Calu3 (cell line): ENCODE data around the gene RNF157. TPM values are rescaled to one million over a fixed set of nuclear protein-coding genes. Genes with fewer than 3 reads are reported as not detected.

Source experiments
- BruUV-seq: library from RNA; stranded (reverse); fragments of 400-500 nt; replicated peaks from 2 replicates; lab custom pipeline; 2021; lab: Mats Ljungman, UMichigan
- CTCF ChIA-PET: fragments of 300-600 bp; sonication (Branson Sonifier 250); formaldehyde crosslinking; loops from one replicate; lab custom pipeline; 2022; ENCODE audit warnings: antibody characterized with exemption; lab: Charles Lee
- DNase-seq: peaks from one replicate; pipeline ENCODE4 v3.0.0; 2022
- H3K27ac Mint-ChIP-seq: one replicate; pipeline ENCODE4 v1.8.0; 2022; ENCODE audit warnings: mixed read lengths; ENCODE audit not compliant: unreplicated experiment
- H3K27me3 Mint-ChIP-seq: one replicate; pipeline ENCODE4 v1.8.0; 2022; ENCODE audit warnings: mixed read lengths; ENCODE audit not compliant: unreplicated experiment
- H3K36me3 Mint-ChIP-seq: one replicate; pipeline ENCODE4 v1.8.0; 2022; ENCODE audit warnings: mild to moderate bottlenecking, moderate library complexity, mixed read lengths; ENCODE audit not compliant: insufficient read depth, unreplicated experiment
- H3K4me1 Mint-ChIP-seq: one replicate; pipeline ENCODE4 v1.8.0; 2022; ENCODE audit warnings: mild to moderate bottlenecking, low read depth, mixed read lengths; ENCODE audit not compliant: unreplicated experiment
- H3K4me3 Mint-ChIP-seq: one replicate; pipeline ENCODE4 v1.8.0; 2022; ENCODE audit warnings: mild to moderate bottlenecking, low read depth, moderate library complexity, mixed read lengths; ENCODE audit not compliant: unreplicated experiment
- H3K9me3 Mint-ChIP-seq: one replicate; pipeline ENCODE4 v1.8.0; 2022; ENCODE audit warnings: low read depth, mixed read lengths; ENCODE audit not compliant: unreplicated experiment
- intact Hi-C: fragments of 100-400 bp; cut with micrococcal nuclease; formaldehyde crosslinking; loops from one replicate; pipeline ENCODE4 v1.10.0; 2022; ENCODE audit not compliant: unreplicated experiment
- total RNA-seq: library from RNA; stranded (reverse); gene quantifications from 2 replicates; pipeline ENCODE4 v1.2.3, GENCODE V29; 2022
- TF ChIP-seq, protein P1 (sequence below): fragments of 200-600 bp; IDR thresholded peaks from one replicate; pipeline ENCODE4 v1.8.0; 2022; ENCODE audit warnings: antibody characterized with exemption; ENCODE audit not compliant: unreplicated experiment

The RNF157 gene
- total RNA-seq, 1 experiment from 2014 or later = 17.6 TPM

DNA sequence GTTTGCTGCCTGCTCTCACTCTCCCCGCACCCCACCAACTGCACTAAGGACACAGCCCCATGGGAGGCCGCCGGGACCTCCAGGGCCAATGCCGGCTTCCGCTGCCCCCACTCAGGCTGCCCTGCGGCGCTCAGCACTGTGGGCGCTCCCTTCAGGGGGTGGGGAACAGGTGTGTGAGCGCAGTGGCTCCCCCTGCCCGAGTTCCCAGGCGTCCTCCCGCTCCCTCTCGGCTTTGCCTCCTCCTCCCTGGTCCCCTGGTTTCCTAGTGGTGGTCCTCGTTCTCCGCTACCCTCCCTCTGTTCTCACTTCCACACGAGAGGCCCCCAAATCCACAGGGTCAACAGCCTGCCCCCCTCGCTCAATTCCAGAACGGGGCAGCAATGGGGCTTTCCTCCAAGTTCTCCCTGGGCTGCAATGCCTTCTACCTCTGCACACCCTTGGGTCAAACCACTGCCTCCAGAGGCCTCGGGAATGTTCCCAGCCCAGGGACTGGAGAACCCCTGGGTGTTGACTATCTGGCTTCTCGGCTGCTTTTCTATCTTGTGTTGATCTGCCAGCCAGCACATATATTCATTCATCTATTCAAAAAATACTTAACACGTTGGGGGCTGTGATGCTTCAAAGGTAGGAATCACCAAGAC lies 109.1 kb downstream of the RNF157 start:
- Mint-ChIP-seq H3K36me3 (peaks cover 4% of the 10 kb centered on the region), H3K27me3 (no peaks in the 10 kb centered on the region), H3K4me3 (no peak overlapping the region), H3K27ac (no peak overlapping the region), H3K9me3 (no peaks in the 10 kb centered on the region), H3K4me1 (peaks cover 18% of the 10 kb centered on the region)
- intact Hi-C loops = no loop called here
- BruUV-seq = no TSS peak
- TF ChIP-seq, protein P1, sequence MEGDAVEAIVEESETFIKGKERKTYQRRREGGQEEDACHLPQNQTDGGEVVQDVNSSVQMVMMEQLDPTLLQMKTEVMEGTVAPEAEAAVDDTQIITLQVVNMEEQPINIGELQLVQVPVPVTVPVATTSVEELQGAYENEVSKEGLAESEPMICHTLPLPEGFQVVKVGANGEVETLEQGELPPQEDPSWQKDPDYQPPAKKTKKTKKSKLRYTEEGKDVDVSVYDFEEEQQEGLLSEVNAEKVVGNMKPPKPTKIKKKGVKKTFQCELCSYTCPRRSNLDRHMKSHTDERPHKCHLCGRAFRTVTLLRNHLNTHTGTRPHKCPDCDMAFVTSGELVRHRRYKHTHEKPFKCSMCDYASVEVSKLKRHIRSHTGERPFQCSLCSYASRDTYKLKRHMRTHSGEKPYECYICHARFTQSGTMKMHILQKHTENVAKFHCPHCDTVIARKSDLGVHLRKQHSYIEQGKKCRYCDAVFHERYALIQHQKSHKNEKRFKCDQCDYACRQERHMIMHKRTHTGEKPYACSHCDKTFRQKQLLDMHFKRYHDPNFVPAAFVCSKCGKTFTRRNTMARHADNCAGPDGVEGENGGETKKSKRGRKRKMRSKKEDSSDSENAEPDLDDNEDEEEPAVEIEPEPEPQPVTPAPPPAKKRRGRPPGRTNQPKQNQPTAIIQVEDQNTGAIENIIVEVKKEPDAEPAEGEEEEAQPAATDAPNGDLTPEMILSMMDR = no peak
- CTCF ChIA-PET = no interaction called here
- DNase-seq = no peak

DNA sequence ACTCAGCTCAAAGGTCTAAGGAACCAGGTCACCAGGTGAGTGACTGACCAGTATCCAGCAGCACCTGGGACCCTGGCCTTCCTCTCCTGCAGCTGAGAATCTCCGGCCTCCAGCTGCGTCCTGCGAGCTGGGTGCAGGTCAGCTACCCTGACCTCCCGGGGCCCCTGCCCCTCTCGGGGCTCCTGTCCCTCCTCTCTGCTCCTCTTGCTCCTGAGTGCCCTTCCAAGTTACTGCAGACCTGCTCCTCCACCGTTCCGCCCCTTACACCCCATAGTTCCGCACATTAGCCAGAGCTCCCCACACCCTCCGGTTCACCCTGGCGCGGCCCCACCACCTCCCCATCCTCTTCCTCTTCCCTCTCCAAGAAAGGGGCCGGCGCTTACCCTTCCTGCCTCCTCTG lies 109.8 kb downstream of the RNF157 start:
- Mint-ChIP-seq H3K4me3 (no peak overlapping the region), H3K27ac (no peak overlapping the region), H3K4me1 (peaks cover 18% of the 10 kb centered on the region), H3K27me3 (no peaks in the 10 kb centered on the region), H3K36me3 (peaks cover 4% of the 10 kb centered on the region), H3K9me3 (no peaks in the 10 kb centered on the region)
- TF ChIP-seq, protein P1 = no peak
- BruUV-seq = no TSS peak
- CTCF ChIA-PET = no interaction called here
- intact Hi-C loops = no loop called here
- DNase-seq = no peak

- TF ChIP-seq, protein P1 = no peak
- CTCF ChIA-PET = interaction anchor here (0.8 to 1.5 kb wide), 2 partner anchors 13 to 154 kb away, joined by 3 to 4 read pairs; no protein-coding TSS in a partner anchor
- Mint-ChIP-seq H3K4me3 (no peak overlapping the region), H3K36me3 (no peaks in the 10 kb centered on the region), H3K9me3 (no peaks in the 10 kb centered on the region), H3K27me3 (no peaks in the 10 kb centered on the region), H3K27ac (no peak overlapping the region), H3K4me1 (no peaks in the 10 kb centered on the region)
- intact Hi-C loops = no loop called here
- no peak for DNase-seq
- BruUV-seq = no TSS peak
Observed at GRCh38 chr17:76125922-76126321, 114.4 kb downstream of the RNF157 start.

- TF ChIP-seq, protein P1 = no peak
- Mint-ChIP-seq H3K27me3 (no peaks in the 10 kb centered on the region), H3K27ac (no peak overlapping the region), H3K36me3 (no peaks in the 10 kb centered on the region), H3K4me1 (no peaks in the 10 kb centered on the region), H3K9me3 (no peaks in the 10 kb centered on the region), H3K4me3 (no peak overlapping the region)
- BruUV-seq = no TSS peak
- CTCF ChIA-PET = interaction anchor here (0.8 to 5.6 kb wide), 2 partner anchors 13 to 155 kb away, joined by 3 to 36 read pairs; no protein-coding TSS in a partner anchor
- intact Hi-C loops = no loop called here
- no peak for DNase-seq
Observed at GRCh38 chr17:76125391-76125675, 115.0 kb downstream of the RNF157 start.
